Lower leg skin (tissue), 3 donors: ENCODE measurements around the gene DAP3.

Experiments
- POLR2A ChIP-seq, 2 donors: fragments of 450-650 bp; IDR thresholded peaks; one replicate each; pipeline ENCODE4 v1.6.1; 2016 to 2017; ENCODE audit warnings: antibody characterized with exemption in 2 of 2, mild to moderate bottlenecking in 1 of 2, moderate library complexity in 1 of 2
- TF ChIP-seq, protein P1 (sequence below), 3 donors: fragments of 450-650 bp; IDR thresholded peaks; one replicate each; pipeline ENCODE4 v1.5.1; 2016; ENCODE audit warnings: antibody characterized with exemption in 3 of 3, mild to moderate bottlenecking in 3 of 3, moderate library complexity in 2 of 3

GRCh38 chr1:155657463-155657862, 31.4 kb upstream of the DAP3 start:
- TF ChIP-seq, protein P1, sequence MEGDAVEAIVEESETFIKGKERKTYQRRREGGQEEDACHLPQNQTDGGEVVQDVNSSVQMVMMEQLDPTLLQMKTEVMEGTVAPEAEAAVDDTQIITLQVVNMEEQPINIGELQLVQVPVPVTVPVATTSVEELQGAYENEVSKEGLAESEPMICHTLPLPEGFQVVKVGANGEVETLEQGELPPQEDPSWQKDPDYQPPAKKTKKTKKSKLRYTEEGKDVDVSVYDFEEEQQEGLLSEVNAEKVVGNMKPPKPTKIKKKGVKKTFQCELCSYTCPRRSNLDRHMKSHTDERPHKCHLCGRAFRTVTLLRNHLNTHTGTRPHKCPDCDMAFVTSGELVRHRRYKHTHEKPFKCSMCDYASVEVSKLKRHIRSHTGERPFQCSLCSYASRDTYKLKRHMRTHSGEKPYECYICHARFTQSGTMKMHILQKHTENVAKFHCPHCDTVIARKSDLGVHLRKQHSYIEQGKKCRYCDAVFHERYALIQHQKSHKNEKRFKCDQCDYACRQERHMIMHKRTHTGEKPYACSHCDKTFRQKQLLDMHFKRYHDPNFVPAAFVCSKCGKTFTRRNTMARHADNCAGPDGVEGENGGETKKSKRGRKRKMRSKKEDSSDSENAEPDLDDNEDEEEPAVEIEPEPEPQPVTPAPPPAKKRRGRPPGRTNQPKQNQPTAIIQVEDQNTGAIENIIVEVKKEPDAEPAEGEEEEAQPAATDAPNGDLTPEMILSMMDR (IDR thresholded peaks at IDR 0.05) = no peak
- no peak for TF ChIP-seq POLR2A (IDR thresholded peaks at IDR 0.05)
